Measurements from ENCODE around the gene RWDD1. TPM values are rescaled to one million over a fixed set of nuclear protein-coding genes. Genes with fewer than 3 reads are reported as not detected.

Gene RWDD1
- total and polyA plus RNA-seq, 7 donors: 29.5 to 119 (median 75.0) TPM

GRCh38 chr6:116528780-116529179 is 42.5 kb upstream of the RWDD1 start:
- Histone ChIP-seq H3K36me3 (no peaks in the 10 kb centered on the region), H3K27me3 (no peaks in the 10 kb centered on the region), H3K27ac (no peak overlapping the region), H3K4me1 (no peaks in the 10 kb centered on the region), H3K9me3 (no peaks in the 10 kb centered on the region), H3K4me3 (no peak overlapping the region)
- intact Hi-C loops (cut with DNase I): no loop called here
- TF ChIP-seq, protein P1, sequence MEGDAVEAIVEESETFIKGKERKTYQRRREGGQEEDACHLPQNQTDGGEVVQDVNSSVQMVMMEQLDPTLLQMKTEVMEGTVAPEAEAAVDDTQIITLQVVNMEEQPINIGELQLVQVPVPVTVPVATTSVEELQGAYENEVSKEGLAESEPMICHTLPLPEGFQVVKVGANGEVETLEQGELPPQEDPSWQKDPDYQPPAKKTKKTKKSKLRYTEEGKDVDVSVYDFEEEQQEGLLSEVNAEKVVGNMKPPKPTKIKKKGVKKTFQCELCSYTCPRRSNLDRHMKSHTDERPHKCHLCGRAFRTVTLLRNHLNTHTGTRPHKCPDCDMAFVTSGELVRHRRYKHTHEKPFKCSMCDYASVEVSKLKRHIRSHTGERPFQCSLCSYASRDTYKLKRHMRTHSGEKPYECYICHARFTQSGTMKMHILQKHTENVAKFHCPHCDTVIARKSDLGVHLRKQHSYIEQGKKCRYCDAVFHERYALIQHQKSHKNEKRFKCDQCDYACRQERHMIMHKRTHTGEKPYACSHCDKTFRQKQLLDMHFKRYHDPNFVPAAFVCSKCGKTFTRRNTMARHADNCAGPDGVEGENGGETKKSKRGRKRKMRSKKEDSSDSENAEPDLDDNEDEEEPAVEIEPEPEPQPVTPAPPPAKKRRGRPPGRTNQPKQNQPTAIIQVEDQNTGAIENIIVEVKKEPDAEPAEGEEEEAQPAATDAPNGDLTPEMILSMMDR (IDR thresholded peaks at IDR 0.05): no peak
- TF ChIP-seq POLR2A (IDR thresholded peaks at IDR 0.05): no peak
- no peak for TF ChIP-seq POLR2AphosphoS5 (IDR thresholded peaks at IDR 0.05)
- TF ChIP-seq EP300 (IDR thresholded peaks at IDR 0.05): no peak
- no peak for DNase-seq
- 64 to 78% methylated on average over 3 of the region's 3 CpGs for WGBS, 2 donors

GRCh38 chr6:116529466-116530290 is 41.6 kb upstream of the RWDD1 start:
- WGBS, 2 donors: 80 to 82% methylated on average over 3 of the region's 3 CpGs
- Histone ChIP-seq H3K4me1 (no peaks in the 10 kb centered on the region), H3K27me3 (no peaks in the 10 kb centered on the region), H3K4me3 (no peak overlapping the region), H3K27ac (no peak overlapping the region), H3K9me3 (no peaks in the 10 kb centered on the region), H3K36me3 (no peaks in the 10 kb centered on the region)
- intact Hi-C loops (cut with DNase I): loop anchor here (5.0 to 10.0 kb wide), 2 partner anchors 115 to 242 kb away; no protein-coding TSS in a partner anchor
- DNase-seq: no peak
- TF ChIP-seq EP300 (IDR thresholded peaks at IDR 0.05): no peak
- TF ChIP-seq POLR2A (IDR thresholded peaks at IDR 0.05): no peak
- TF ChIP-seq, protein P1 (IDR thresholded peaks at IDR 0.05): no peak
- TF ChIP-seq POLR2AphosphoS5 (IDR thresholded peaks at IDR 0.05): no peak

DNA sequence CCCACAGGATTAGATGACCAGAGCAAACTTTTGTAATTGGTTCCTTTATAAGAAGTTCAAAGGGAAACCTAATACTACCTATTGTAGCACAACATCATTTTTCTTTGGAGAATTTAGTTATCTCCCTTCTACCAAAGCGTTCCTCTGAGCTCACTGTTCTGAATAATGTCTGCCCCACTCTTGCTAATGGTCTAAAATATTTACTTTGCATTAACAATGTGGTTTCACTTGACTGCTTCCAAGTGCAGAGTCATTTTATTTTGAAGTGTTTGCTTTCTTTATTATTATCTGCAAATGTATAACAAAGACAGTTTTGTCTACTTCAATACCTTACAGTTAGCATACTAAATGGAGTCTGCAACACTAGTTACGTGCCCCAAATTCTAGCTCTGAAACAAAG is 40.9 kb upstream of the RWDD1 start:
- WGBS, 2 donors: 17 to 60% methylated on average over 2 of the region's 2 CpGs
- no peak overlapping the region for H3K4me3 ChIP-seq
- no peaks in the 10 kb centered on the region for H3K4me1 ChIP-seq
- no peaks in the 10 kb centered on the region for H3K36me3 ChIP-seq
- H3K27ac ChIP-seq: no peak overlapping the region
- intact Hi-C loops (cut with DNase I): loop anchor here (5.0 to 10.0 kb wide), 2 partner anchors 114 to 243 kb away; no protein-coding TSS in a partner anchor
- no peak for TF ChIP-seq EP300 (IDR thresholded peaks at IDR 0.05)
- no peak for TF ChIP-seq POLR2A (IDR thresholded peaks at IDR 0.05)
- TF ChIP-seq, protein P1 (IDR thresholded peaks at IDR 0.05): no peak
- no peak for TF ChIP-seq POLR2AphosphoS5 (IDR thresholded peaks at IDR 0.05)
- H3K27me3 ChIP-seq: no peaks in the 10 kb centered on the region
- no peaks in the 10 kb centered on the region for H3K9me3 ChIP-seq
- no peak for DNase-seq

DNA sequence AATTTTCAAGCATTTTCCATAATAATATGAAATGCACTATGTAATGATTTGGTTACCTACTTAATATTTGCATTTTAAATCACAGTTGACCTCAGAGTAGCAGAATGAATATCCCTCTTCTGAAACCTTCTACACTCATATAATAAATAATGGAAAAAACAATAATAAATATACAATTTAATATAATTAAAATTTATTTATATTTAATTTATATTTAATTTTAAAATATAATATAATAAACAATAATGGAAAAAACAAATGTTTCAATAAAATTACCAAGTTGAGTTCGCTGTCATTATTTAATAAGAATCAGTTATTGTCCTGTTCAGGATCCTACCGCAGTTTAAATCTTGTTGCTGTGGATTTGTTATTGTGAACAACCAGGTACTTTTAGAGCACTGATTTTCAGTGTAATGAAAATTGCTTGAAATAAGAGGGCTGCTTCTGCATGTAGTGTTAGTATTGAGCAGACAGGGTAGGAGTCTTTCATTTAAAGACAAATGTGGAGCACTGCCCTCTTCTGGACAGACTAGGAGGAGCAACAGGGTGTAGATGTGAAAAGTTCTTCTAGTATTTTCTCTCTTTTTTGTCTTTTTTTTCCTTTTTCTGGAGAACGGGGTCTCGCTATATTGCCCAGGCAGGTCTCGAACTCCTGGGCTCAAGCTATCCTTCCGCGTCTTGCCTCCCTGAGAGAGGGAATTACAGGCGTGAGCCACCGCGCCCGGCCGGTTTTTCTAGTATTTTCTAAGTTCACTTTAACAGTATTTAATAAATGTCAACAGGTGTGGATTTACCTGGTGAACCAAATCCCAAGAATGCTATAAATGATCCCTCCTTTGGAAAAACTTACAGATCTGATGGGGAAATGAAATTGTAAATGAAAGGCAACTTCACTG is 39.4 kb upstream of the RWDD1 start:
- Histone ChIP-seq H3K4me1 (no peaks in the 10 kb centered on the region), H3K4me3 (no peak overlapping the region), H3K9me3 (no peaks in the 10 kb centered on the region), H3K27ac (no peak overlapping the region), H3K36me3 (no peaks in the 10 kb centered on the region), H3K27me3 (no peaks in the 10 kb centered on the region)
- 48 to 84% methylated on average over 12 of the region's 12 CpGs for WGBS, 2 donors
- intact Hi-C loops (cut with DNase I): loop anchor here (5.0 to 10.0 kb wide), 2 partner anchors 113 to 245 kb away; no protein-coding TSS in a partner anchor
- no peak for DNase-seq
- no peak for TF ChIP-seq EP300 (IDR thresholded peaks at IDR 0.05)
- TF ChIP-seq POLR2AphosphoS5 (IDR thresholded peaks at IDR 0.05): no peak
- TF ChIP-seq, protein P1 (IDR thresholded peaks at IDR 0.05): peak; percentile 35 to 73 (median 66)
- no peak for TF ChIP-seq POLR2A (IDR thresholded peaks at IDR 0.05)
